Mucosa of gallbladder (tissue), 1 donor: ENCODE measurements around the gene METAP2. TPM values are rescaled to one million over a fixed set of nuclear protein-coding genes. Genes with fewer than 3 reads are reported as not detected.

Source experiments
- DNase-seq: peaks from one replicate; pipeline ENCODE4 v3.0.0-alpha.2; 2020; ENCODE audit warnings: low spot score
- total RNA-seq: library from RNA; stranded (reverse); gene quantifications from one replicate; pipeline ENCODE4 v1.2.1, GENCODE V29; 2021
- donor health status: DM: no; HTN: no; CAD: no.

METAP2 gene
- total RNA-seq, 1 donor from 2014 or later = 45.2 TPM

DNA sequence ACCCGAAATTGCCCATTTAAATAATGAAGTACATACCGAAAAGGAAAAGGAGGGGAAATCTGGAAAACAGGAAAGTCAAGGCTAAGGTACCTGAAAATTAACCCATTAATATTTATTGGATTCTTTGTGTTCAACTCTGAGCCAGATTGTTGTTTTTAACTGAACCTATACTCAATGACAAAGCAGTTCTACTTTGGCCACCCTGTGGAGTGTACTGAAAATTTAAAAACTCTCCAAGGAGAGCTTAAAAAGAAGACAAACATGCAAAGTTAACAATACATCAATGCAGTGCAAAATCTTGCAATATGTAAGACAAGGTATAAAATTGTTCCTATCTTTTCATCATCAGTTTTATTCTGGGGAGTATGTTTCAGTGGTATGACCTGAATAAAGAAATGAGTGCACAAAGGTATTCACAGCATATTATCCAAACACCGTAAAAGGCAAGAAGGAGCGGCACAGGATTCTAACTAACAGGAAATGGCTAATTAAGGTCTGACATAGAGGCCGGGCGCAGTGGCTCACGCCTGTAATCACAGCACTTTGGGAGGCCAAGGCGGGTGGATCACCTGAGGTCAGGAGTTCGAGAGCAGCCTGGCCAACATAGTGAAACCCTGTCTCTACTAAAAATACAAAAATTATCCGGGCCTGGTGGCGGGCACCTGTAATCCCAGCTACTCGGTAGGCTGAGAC lies 75.6 kb downstream of the METAP2 start:
- no peak for DNase-seq

DNA sequence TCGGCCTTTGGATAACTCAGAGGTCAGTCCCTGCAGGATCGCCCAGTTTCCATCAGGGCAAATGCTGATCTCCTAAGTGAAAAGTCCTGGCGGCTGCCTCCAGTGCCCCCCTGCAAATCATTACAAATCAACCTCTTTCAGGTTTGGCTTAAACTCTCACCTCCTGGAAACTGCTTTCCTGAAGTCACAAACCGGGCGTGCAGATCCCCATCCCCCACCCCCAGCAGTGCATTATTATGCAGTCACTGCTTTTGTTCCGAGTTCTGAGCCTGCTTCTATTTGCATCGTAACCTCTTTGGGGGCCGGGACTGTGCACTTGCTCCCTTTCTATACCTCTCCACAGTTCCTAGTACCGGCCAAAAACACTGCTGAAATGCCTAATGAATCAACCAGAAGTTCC lies 77.4 kb downstream of the METAP2 start, which contains the start of gene USP44:
Gene USP44 (minus strand): TSS at position 172 of the 400 bp plus-strand sequence. CDS start 17,220 bp downstream, outside the sequence.
- DNase-seq = no peak

DNA sequence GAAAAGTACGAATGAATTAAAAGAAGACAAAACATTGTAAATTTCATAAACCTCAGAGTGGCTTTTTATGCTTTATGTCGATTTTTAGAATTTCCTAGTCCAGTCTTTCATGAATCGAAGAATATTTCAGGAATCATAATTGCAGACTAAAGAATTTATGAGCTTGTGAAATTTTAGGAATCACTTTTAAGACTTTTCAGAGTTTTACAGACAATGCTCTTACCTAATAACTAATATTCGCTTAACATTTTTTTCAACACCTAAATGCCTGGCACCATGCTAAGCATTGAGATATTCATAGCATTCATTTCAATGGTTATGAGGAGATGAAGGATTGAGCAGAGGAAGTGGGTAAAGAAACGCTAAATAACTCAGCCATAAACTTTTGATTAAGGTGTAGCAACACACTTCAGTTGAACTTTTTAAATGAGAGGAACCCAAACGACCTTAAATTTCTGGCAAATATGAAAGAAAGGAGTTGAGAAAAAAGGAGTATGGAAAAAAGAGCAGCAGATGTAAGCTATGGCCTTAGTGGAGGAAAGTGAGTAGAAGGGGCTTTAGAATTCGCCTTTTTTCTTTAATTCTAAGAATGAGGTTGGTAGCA lies 78.1 kb downstream of the METAP2 start:
- DNase-seq = no peak

DNA sequence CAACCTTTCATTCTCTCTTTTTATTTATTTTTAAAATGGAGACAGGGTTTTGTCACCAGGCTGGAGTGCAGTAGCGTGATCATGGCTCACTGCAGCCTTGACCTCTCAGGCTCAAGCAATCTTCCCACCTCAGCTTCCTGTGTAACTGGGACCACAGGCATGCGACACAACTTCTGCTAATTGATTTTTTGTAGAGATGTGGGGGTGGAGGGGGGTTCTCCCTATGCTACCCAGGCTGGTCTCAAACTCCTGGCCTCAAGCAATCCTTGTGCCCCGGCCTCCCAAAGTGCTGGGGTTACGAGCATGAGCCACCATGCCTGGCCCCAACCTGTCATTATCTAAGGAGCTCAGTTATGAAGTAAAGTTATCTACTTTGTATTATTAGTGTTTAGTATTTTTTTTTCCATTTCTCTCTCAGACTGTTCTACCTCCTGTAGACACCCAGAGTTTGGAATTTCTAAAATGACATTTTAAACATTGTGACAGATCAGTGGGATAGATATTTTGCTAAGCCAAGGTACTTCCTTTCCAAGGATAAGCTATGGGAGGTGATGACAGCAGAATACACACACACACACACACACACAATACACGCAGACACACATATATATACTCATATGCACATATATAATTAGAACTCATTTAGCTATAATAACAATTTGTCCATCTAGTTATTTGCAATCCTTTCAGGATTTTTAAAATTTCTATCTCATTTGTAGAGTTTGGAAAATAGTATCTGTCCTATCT lies 79.4 kb downstream of the METAP2 start:
- DNase-seq = no peak

DNA sequence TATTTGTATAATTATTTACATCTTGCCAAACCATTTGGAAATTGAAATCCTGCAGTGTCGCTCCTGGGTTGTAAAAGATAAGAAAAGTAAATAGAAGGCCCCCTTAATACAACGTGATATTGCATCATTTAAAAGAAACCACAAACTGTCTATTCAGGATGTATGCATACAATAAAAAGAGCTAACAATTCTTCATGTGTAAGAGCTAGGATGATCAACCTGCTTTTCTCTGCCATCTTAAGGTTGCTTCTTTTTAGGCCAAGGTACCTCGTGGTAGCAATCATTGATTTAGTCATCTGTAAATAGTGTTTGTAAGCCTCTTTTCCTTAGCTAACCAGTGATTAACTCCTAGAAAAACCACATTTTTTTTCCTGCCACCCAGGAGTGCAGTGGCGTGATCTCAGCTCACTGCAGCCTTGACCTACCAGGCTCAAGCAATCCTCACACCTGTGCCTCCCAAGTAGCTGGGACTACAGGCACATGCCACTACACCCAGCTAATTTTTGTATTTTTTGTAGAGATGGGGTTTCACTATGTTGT lies 80.7 kb downstream of the METAP2 start:
- DNase-seq = no peak

DNA sequence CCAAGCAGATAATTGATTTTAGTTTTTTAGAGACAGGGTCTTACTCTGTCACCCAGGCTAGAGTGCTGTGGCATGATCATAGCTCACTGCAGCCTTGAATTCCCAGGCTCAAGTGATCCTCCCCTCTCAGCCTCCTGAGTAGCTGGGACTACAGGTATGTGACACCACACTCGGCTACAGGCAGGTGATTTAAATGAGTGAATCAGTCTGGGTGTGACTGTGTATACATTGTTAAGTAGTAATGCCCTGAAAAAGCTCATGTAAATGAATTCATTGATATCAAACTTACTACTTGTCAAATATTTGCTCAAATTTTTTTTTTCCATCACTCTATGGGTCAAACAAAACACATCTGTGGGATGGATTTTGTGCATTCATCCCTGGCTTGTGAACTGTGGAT lies 83.7 kb downstream of the METAP2 start:
- no peak for DNase-seq

Other genes with a start within 250 kb of the METAP2 start
- gene USP44, start 77.3 kb downstream of the METAP2 start, total RNA-seq = 2.9 TPM